ENCODE results near the gene CFAP92.
A peak's percentile ranks its signal among the peaks of the same experiment; 100 is the strongest.

Gene CFAP92

DNA sequence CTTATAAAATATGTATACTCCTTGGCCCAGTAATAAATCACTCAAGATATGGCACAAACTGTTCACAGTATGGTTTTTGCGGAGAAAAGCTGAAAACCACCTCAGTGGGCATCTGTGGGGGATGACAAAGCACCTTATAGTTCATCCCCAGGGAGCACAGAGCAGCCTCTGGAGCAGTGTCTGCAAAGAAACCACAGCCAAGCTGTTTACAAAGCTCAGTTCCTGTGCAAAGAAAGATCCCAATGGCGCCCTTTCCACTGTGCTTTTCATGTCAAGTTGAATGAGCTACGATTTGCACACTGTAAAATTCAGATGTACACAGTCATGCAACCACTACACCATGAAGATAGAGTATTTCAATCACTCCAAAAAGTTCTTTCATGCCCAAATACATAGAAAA lies 4.7 kb upstream of the CFAP92 start:
- TF ChIP-seq, protein P1, sequence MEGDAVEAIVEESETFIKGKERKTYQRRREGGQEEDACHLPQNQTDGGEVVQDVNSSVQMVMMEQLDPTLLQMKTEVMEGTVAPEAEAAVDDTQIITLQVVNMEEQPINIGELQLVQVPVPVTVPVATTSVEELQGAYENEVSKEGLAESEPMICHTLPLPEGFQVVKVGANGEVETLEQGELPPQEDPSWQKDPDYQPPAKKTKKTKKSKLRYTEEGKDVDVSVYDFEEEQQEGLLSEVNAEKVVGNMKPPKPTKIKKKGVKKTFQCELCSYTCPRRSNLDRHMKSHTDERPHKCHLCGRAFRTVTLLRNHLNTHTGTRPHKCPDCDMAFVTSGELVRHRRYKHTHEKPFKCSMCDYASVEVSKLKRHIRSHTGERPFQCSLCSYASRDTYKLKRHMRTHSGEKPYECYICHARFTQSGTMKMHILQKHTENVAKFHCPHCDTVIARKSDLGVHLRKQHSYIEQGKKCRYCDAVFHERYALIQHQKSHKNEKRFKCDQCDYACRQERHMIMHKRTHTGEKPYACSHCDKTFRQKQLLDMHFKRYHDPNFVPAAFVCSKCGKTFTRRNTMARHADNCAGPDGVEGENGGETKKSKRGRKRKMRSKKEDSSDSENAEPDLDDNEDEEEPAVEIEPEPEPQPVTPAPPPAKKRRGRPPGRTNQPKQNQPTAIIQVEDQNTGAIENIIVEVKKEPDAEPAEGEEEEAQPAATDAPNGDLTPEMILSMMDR (conservative IDR thresholded peaks at IDR 0.05) = no peak
- no peak for TF ChIP-seq ZFX (IDR thresholded peaks at IDR 0.05)
- H3K27ac ChIP-seq = no peak overlapping the region

DNA sequence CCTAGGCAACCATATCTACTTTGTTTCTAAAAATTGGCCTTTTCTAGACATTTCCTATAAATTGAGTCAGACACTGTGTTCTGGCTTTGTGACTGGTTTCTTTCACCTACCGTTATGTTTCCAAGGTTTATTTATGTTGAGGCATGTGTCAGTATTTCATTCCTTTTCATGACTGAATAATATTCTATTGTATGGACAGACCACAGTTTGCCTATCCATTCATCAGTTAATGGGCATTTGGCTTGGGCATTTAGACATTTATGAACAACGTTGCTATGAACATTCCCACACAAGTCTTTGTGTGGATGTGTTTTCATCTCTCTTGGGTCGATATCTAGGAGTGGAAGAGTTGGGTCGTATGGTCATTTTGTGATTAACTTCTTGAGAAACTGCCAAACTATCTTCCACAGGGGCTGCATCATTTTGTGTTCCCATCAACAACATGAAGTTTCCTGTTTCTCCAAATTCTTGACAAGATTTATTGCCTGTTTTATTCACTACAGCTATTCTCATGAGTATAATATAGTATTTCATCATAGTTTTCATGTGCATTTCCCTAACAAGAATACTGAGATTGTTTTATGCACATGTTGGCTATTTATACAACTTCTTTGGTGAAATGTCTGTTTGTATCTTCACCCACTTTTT lies 3.7 kb upstream of the CFAP92 start:
- no peak for TF ChIP-seq ZFX (IDR thresholded peaks at IDR 0.05)
- TF ChIP-seq, protein P1 (conservative IDR thresholded peaks at IDR 0.05) = no peak
- no peak overlapping the region for H3K27ac ChIP-seq

DNA sequence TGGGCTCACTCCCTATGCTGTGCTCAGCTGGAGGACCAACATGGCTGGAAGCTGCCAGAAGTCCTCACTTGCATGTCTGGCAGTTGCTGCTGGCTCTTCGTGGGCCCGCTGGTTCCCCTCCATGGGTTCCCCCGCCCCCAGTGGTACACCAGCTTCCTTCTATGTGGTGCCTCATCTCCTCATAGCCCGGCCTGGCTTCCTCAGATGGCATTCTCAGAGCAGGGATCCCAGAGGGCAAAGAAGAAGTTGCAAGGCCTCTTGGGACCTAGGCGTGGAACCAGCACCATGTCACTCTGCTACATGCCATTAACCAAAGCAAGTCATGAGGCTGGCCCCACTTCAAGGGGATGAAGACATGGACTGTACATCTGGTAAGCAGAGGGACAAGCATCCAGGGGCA lies 2.9 kb upstream of the CFAP92 start:
- TF ChIP-seq ZFX (IDR thresholded peaks at IDR 0.05) = no peak
- TF ChIP-seq, protein P1 (conservative IDR thresholded peaks at IDR 0.05) = no peak
- no peak overlapping the region for H3K27ac ChIP-seq

DNA sequence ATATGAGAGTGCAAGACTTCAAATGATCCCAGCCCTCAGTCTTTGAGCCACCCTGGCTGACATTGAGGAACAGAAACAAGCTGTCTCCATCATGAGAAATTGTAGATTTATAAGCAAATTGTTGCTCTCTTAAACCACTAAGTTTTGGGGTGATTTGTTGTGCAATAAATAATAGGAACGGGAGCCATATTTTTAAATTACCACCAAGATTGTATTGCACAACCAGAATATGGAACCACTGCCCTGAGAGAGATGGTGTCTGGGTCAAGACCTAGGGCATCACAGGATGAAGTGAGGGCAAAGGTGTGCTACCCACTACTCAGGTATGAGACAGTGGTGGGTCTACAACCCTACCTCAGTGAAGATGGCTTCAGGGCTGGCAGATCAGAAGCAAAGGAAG lies 2.3 kb upstream of the CFAP92 start:
- no peak for TF ChIP-seq ZFX (IDR thresholded peaks at IDR 0.05)
- TF ChIP-seq, protein P1 (conservative IDR thresholded peaks at IDR 0.05) = no peak
- no peak overlapping the region for H3K27ac ChIP-seq

DNA sequence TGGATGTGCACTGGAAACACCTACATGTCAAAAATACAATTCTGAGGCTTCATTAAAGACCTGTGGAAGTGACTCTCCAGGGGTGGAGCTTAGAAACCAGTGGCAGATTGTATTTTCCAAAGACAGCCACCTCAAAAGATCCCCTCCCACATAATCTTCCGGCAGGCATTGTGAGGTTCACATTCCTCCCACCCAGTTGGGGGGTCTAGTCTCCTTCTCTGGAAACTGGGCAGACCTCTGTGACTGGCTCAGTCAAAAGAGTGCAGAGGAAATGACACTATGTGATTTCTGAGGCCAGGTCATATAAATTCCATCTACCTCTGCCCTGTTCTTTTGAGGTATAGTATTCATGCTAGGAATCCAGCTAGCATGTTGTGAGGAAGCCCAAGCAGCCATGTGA lies 1.9 kb upstream of the CFAP92 start:
- H3K27ac ChIP-seq = no peak overlapping the region
- no peak for TF ChIP-seq ZFX (IDR thresholded peaks at IDR 0.05)
- TF ChIP-seq, protein P1 (conservative IDR thresholded peaks at IDR 0.05) = no peak

DNA sequence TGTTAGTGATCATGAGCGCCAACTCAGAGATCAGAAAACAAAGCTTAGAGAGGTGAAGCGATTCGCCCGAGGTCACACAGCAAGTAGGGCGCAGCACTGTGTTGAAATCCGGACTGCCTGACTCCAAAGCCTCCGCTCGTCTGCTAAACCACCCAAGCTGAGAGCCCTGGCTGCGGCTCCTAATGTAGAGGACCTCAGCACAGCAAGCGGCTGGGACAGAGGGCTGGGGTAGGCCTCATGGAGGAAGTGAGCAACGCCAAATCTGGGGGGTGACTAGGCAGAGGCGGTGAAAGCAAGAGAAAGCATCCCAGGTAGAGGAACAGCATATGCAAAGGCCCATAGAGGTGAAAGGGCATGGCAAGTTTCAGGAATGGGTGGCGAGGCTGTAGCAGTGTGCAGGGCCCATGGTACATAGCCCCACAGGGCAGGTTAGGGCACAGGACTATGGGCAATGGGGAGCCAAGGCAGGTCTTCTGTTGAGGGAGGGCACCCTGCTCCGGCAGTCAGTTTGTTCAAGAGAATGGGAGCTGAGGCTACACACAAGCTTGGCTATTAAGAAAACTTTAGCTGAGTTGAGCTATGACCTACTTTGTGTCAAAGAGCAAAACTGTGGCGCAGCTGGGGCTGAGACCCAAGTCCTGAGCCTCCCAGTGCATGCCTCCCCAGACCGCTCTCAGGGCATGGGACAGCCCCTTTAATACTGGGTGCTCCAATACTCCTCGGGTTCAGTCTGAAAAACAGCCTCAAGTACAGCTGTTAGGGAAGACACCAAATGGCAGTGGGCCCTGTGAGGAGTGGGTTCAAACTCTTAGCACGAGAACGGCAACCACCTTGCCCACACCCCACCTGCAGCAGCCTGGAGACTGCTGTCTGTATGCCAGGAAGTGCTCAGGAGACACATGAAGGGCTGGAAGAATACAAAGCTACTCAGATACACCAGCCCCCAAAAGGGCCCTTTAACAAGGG lies 988 bp upstream of the CFAP92 start:
- TF ChIP-seq, protein P1 (conservative IDR thresholded peaks at IDR 0.05) = no peak
- TF ChIP-seq ZFX (IDR thresholded peaks at IDR 0.05) = no peak
- H3K27ac ChIP-seq = peak overlapping the region; percentile 9

DNA sequence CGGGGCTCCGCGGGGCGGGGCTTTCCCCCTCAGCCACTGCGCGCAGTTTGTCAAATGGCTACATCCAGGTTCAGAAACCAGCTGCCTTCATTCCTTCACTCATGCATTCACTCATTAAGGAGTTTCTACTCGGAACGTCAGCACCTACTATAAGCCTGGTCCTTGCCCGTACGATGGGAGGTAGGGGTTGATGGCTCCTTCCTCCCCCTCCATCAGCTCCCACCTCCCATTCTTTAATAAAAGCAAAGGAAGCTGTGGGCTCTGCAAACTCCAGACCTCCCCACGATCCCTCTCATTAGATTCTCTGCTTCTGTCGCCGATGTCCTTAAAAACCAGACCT lies 267 bp upstream of the CFAP92 start:
- peak overlapping the region; percentile 31 for H3K27ac ChIP-seq
- TF ChIP-seq, protein P1 (conservative IDR thresholded peaks at IDR 0.05) = no peak
- TF ChIP-seq ZFX (IDR thresholded peaks at IDR 0.05) = no peak
